Upper lobe of left lung (tissue), 6 donors: ENCODE measurements around the gene TNS4. TPM values are rescaled to one million over a fixed set of nuclear protein-coding genes. Genes with fewer than 3 reads are reported as not detected.

Experiments
- ATAC-seq, 2 donors: fragments of 200-7000 bp; cut with Tn5 transposase; one replicate each; pipeline ENCODE4 v1.9.1; 2022; ENCODE audit warnings: mild to moderate bottlenecking in 2 of 2, moderate library complexity in 2 of 2; ENCODE audit not compliant: low FRiP score in 2 of 2
- DNase-seq, 2 donors: peaks; one replicate each; pipeline ENCODE4 v3.0.0-alpha.2; 2019 to 2020
- H3K27ac ChIP-seq, 4 donors: fragments of 200-600 bp; sonication (generic); one replicate each; pipeline ENCODE4 v1.5.1; 2016 to 2019
- H3K27me3 ChIP-seq, 4 donors: fragments of 200-600 bp; sonication (generic); one replicate each; pipeline ENCODE4 v1.5.1; 2017 to 2019
- H3K36me3 ChIP-seq, 4 donors: fragments of 200-600 bp; sonication (generic); one replicate each; pipeline ENCODE4 v1.5.1; 2016 to 2019
- H3K4me1 ChIP-seq, 4 donors: fragments of 200-600 bp; sonication (generic); one replicate each; pipeline ENCODE4 v1.5.1; 2018 to 2019
- H3K4me3 ChIP-seq, 4 donors: fragments of 200-600 bp; sonication (generic); one replicate each; pipeline ENCODE4 v1.5.1; 2017 to 2019; ENCODE audit warnings: mild to moderate bottlenecking in 2 of 4, moderate library complexity in 1 of 4
- H3K9me3 ChIP-seq, 4 donors: fragments of 200-600 bp; sonication (generic); one replicate each; pipeline ENCODE4 v1.5.1; 2018 to 2019
- EP300 ChIP-seq, 4 donors: sonication (generic); formaldehyde crosslinking; IDR thresholded peaks; one replicate each; pipeline ENCODE4 v1.5.1; 2017; ENCODE audit warnings: antibody characterized with exemption in 4 of 4, control low read depth in 2 of 4
- POLR2A ChIP-seq, 4 donors: fragments of 450-650 bp; IDR thresholded peaks; one replicate each; pipeline ENCODE4 v1.5.1; 2016 to 2017; ENCODE audit warnings: antibody characterized with exemption in 4 of 4, mild to moderate bottlenecking in 2 of 4
- POLR2AphosphoS5 ChIP-seq, 2 donors: sonication (generic); formaldehyde crosslinking; IDR thresholded peaks; one replicate each; pipeline ENCODE4 v1.5.1; 2017; ENCODE audit warnings: antibody characterized with exemption in 2 of 2
- WGBS, 2 donors: methylation state at CpG; one replicate each; pipeline ENCODE4 v1.1.5; 2017 to 2018; 5-methylcytosine and 5-hydroxymethylcytosine counted together
- total RNA-seq, 6 donors: library from RNA; depleted of rRNA in 4 of 6; stranded (reverse); fragments of >200 nt in 4 of 6; gene quantifications; one replicate each; pipeline versions ENCODE4 v1.1.0 to v1.2.1, GENCODE V29; 2016 to 2021
- TF ChIP-seq, protein P1 (sequence below), 6 experiments: fragments of 450-650 bp in 4 of 6; fragments of 200-600 bp in 2 of 6; sonication (generic) in 2 of 6; IDR thresholded peaks; one replicate each; pipeline ENCODE4 v1.5.1; 2016 to 2019; ENCODE audit warnings: antibody characterized with exemption in 6 of 6
- donor health status: DM: no; HTN: no; CAD: no; lungs with moderate emphysema.
- donor health status: DM: no; HTN: yes; CAD: no; lungs with severe emphysema.

Gene TNS4
- total RNA-seq, 6 donors from 2014 or later, result 0.54 to 5.1 (median 1.1) TPM; not detected in 1

DNA sequence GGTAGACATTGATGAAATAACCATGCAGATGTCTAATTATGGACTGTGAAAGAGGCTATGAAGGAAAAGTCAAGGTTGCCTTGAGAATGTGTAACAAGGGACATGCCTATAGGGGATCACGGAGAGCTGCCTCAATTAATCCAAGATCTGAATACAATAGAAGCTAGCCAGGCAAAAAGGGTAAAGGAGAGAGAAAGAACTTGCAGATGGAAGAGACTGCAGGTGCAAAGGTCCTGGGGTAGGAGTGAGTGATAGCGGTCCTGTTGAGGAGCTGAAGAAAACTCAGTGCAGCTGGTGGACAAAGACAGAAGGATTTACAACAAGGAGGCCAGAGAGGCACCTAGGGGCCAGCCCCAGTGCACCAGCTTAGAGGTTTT, 15.9 kb upstream of the TNS4 start:
- DNase-seq (no peak), ATAC-seq (no peak)
- H3K27me3 ChIP-seq, result no peaks in the 10 kb centered on the region
- no peak overlapping the region for H3K27ac ChIP-seq
- H3K9me3 ChIP-seq, result no peaks in the 10 kb centered on the region
- no peaks in the 10 kb centered on the region for H3K36me3 ChIP-seq
- no peak overlapping the region for H3K4me3 ChIP-seq
- WGBS, 2 donors, result 65 to 80% methylated on average over 2 of the region's 2 CpGs
- TF ChIP-seq POLR2AphosphoS5 (IDR thresholded peaks at IDR 0.05), result no peak
- TF ChIP-seq, protein P1, sequence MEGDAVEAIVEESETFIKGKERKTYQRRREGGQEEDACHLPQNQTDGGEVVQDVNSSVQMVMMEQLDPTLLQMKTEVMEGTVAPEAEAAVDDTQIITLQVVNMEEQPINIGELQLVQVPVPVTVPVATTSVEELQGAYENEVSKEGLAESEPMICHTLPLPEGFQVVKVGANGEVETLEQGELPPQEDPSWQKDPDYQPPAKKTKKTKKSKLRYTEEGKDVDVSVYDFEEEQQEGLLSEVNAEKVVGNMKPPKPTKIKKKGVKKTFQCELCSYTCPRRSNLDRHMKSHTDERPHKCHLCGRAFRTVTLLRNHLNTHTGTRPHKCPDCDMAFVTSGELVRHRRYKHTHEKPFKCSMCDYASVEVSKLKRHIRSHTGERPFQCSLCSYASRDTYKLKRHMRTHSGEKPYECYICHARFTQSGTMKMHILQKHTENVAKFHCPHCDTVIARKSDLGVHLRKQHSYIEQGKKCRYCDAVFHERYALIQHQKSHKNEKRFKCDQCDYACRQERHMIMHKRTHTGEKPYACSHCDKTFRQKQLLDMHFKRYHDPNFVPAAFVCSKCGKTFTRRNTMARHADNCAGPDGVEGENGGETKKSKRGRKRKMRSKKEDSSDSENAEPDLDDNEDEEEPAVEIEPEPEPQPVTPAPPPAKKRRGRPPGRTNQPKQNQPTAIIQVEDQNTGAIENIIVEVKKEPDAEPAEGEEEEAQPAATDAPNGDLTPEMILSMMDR (IDR thresholded peaks at IDR 0.05), result no peak
- no peak for TF ChIP-seq POLR2A (IDR thresholded peaks at IDR 0.05)
- H3K4me1 ChIP-seq, result peaks cover 15 to 30% (median 24%) of the 10 kb centered on the region in 4 donors

DNA sequence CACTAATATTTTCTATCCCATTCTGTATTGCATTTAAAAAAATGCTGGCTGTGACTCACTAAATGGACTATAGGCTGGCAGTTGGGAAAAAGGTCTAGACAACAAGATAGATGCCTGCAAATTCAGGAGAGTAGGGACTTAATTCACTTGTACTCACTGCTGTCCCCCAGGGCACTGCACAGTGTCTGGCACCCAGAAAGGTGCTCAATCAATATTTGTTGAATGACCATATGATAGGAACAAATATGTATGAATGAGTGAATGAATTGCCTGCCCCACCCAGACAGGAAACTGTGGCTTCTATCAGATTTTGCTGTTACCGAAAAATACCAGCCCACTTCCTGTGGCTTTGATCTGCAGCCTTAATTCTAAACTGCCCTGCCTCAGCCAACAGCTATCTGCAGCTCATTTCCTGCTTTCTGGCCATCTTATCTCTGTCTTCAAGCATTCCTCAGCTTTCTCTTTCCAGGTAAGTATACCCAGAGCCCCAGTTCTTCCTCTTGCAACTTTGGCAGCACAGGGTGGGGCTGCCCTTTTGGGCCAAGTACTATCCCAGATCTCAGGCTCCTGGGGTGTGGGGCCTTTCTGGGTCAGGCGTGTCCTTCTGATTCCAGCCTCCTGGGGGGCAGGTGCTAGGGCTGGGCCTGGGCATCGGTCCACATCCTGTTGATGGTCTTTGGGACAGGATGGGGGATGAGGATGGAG, 15.3 kb upstream of the TNS4 start:
- no peaks in the 10 kb centered on the region for H3K27me3 ChIP-seq
- H3K4me3 ChIP-seq, result no peak overlapping the region
- H3K36me3 ChIP-seq, result no peaks in the 10 kb centered on the region
- no peaks in the 10 kb centered on the region for H3K9me3 ChIP-seq
- no peak for TF ChIP-seq POLR2A (IDR thresholded peaks at IDR 0.05)
- TF ChIP-seq EP300 (IDR thresholded peaks at IDR 0.05), result no peak
- TF ChIP-seq, protein P1 (IDR thresholded peaks at IDR 0.05), result no peak
- TF ChIP-seq POLR2AphosphoS5 (IDR thresholded peaks at IDR 0.05), result no peak
- no peak for DNase-seq
- H3K4me1 ChIP-seq, result peaks cover 19 to 35% (median 29%) of the 10 kb centered on the region in 4 donors
- no peak for ATAC-seq
- WGBS, 2 donors, result 34 to 36% methylated on average over 2 to 3 of the region's 3 CpGs
- H3K27ac ChIP-seq, result no peak overlapping the region

DNA sequence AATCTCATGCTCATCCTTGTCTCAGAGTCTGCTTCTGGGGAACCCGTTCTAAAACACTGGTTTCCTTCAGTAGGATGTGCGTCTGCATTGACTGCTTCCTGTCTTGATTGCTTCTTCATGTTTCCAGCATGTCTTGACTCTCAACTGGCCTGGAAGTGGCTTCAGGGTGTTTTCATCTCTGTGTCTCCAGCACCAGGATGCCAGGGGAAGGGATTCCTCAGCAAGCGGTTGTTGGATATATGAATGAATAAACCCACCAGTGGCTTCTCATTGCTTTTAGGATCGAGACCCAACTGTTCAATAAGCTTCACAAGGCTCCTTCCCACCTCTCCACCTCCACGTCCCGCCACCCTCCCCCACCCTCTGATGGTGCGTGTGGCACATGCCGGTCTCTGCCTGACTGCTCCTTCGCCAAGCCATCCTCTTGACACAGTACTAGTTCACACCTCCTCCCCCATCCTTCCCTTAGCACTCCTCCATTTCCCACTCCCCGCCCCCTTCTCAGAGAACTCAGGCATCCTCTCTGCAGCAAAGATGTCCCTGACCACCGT, 14.1 kb upstream of the TNS4 start:
- H3K4me3 ChIP-seq, result no peak overlapping the region
- no peak overlapping the region for H3K27ac ChIP-seq
- DNase-seq (no peak), ATAC-seq (no peak)
- H3K27me3 ChIP-seq, result no peaks in the 10 kb centered on the region
- no peaks in the 10 kb centered on the region for H3K36me3 ChIP-seq
- H3K4me1 ChIP-seq, result peaks cover 20 to 36% (median 31%) of the 10 kb centered on the region in 4 donors
- TF ChIP-seq, protein P1 (IDR thresholded peaks at IDR 0.05), result no peak
- no peak for TF ChIP-seq EP300 (IDR thresholded peaks at IDR 0.05)
- TF ChIP-seq POLR2AphosphoS5 (IDR thresholded peaks at IDR 0.05), result no peak
- no peak for TF ChIP-seq POLR2A (IDR thresholded peaks at IDR 0.05)
- H3K9me3 ChIP-seq, result no peaks in the 10 kb centered on the region
- WGBS, 2 donors, result 55 to 62% methylated on average over 5 to 11 of the region's 11 CpGs

DNA sequence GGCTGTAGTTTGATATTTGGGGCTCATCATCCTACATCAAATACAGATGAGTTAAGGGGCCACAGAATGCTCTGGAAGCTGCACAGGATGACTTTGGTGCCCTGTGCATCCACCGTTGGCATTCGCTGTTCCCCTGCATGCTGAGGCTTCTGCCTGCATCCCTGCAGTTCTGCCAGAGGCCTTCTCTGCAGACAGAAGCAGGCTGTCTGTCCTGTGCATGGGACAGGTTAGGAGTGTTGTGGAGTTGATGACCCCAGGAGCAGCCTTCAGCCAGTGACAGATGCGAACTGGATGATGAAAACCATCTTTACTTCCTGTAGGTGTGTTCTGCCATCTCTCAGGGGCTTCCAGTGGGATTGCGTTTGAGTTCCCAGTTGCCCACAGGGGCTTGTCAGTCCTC, 13.6 kb upstream of the TNS4 start:
- WGBS, 2 donors, result 58 to 83% methylated on average over 3 to 4 of the region's 4 CpGs
- H3K4me3 ChIP-seq, result no peak overlapping the region
- TF ChIP-seq POLR2A (IDR thresholded peaks at IDR 0.05) (no peak), POLR2AphosphoS5 (IDR thresholded peaks at IDR 0.05) (no peak), EP300 (IDR thresholded peaks at IDR 0.05) (no peak)
- TF ChIP-seq, protein P1 (IDR thresholded peaks at IDR 0.05), result no peak
- no peak overlapping the region for H3K27ac ChIP-seq
- H3K4me1 ChIP-seq, result peaks cover 20 to 36% (median 31%) of the 10 kb centered on the region in 4 donors
- no peaks in the 10 kb centered on the region for H3K27me3 ChIP-seq
- no peak for DNase-seq
- no peaks in the 10 kb centered on the region for H3K9me3 ChIP-seq
- H3K36me3 ChIP-seq, result no peaks in the 10 kb centered on the region
- ATAC-seq, result no peak
